Ovary (tissue), 9 donors: Measurements from ENCODE around the gene PADI1. TPM values are rescaled to one million over a fixed set of nuclear protein-coding genes. Genes with fewer than 3 reads are reported as not detected.

Source experiments
- DNase-seq, 5 donors: peaks; one replicate each; pipeline ENCODE4 v3.0.0-alpha.2; 2019 to 2020
- H3K27ac ChIP-seq, 2 donors: fragments of 200-600 bp; one replicate each; pipeline versions ENCODE4 v1.5.1 to v1.8.0; 2019 to 2022
- H3K27me3 ChIP-seq: fragments of 200-600 bp; one replicate; pipeline ENCODE4 v1.8.0; 2022
- H3K36me3 ChIP-seq: fragments of 200-600 bp; sonication (generic); one replicate; pipeline ENCODE4 v1.5.1; 2019
- H3K4me1 ChIP-seq: one replicate; pipeline ENCODE4 v1.8.1; 2013; ENCODE audit warnings: mild to moderate bottlenecking, moderate library complexity; ENCODE audit not compliant: insufficient read depth
- H3K4me3 ChIP-seq: fragments of 200-600 bp; sonication (generic); one replicate; pipeline ENCODE4 v1.5.1; 2017
- H3K9me3 ChIP-seq, 2 donors: fragments of 200-600 bp in 1 of 2; sonication (generic) in 1 of 2; one replicate each; pipeline versions ENCODE4 v1.5.1 to v1.8.1; 2013 to 2019; ENCODE audit warnings: mild to moderate bottlenecking in 1 of 2, moderate library complexity in 1 of 2
- CTCF ChIP-seq, 3 donors: fragments of 450-650 bp in 2 of 3; fragments of 200-600 bp in 1 of 3; IDR thresholded peaks; one replicate each; pipeline versions ENCODE4 v1.5.1 to v1.8.0; 2016 to 2022; ENCODE audit warnings: antibody characterized with exemption in 3 of 3, mild to moderate bottlenecking in 1 of 3
- EP300 ChIP-seq: sonication (generic); formaldehyde crosslinking; IDR thresholded peaks from one replicate; pipeline ENCODE4 v1.6.1; 2017; ENCODE audit warnings: antibody characterized with exemption
- POLR2A ChIP-seq: fragments of 450-650 bp; IDR thresholded peaks from one replicate; pipeline ENCODE4 v1.6.1; 2017; ENCODE audit warnings: antibody characterized with exemption, mild to moderate bottlenecking, moderate library complexity
- WGBS, 3 donors: extraction: QIAGEN DNeasy Blood & Tissue Kit in 1 of 3; methylation state at CpG; one replicate each; pipeline versions ENCODE4 v1.1.5 to v1.1.7; 2013 to 2017; 5-methylcytosine and 5-hydroxymethylcytosine counted together
- intact Hi-C, 4 donors: fragments of 100-400 bp; cut with DNase I; formaldehyde crosslinking; loops; one replicate each; pipeline versions ENCODE4 v1.11.0 to v1.15.1; 2022 to 2023
- polyA plus RNA-seq, 2 donors: library from polyadenylated mRNA; stranded (reverse); fragments of 200-250 nt in 1 of 2; fragments of 350-450 nt in 1 of 2; fragmentation: Illumina TruSeq in 1 of 2; extraction: RNeasy Lipid Tissue Mini Kit (QIAGEN cat#74804) in 1 of 2; gene quantifications; one replicate each; pipeline ENCODE4 v1.2.3, GENCODE V29; 2013 to 2014
- total RNA-seq, 7 donors: library from RNA; depleted of rRNA in 2 of 7; stranded (reverse); fragments of >200 nt in 2 of 7; fragmentation: NEBNext Ultra II Directional in 3 of 7; extraction: Animal tissue kit (Norgen Biotek cat#: 25700) in 3 of 7; gene quantifications; one replicate each; pipeline versions ENCODE4 v1.1.0 to v1.2.4, GENCODE V29; 2016 to 2023
- donor health status: DM: no; HTN: no; CAD: no; lungs with moderate emphysema.
- donor health status: DM: no; HTN: no; CAD: no.
- donor health status: Bipolar disorder and iron deficiency.
- donor health status: DM: yes; HTN: yes; CAD: no.
- donor health status: DM: no; HTN: no; CAD: no.
- donor health status: DM: yes; HTN: yes; CAD: no.

Gene PADI1
- total and polyA plus RNA-seq, 9 donors, result 0.07 TPM; not detected in 8

GRCh38 chr1:17265950-17266349 lies 61.0 kb downstream of the PADI1 start:
- TF ChIP-seq POLR2A (no peak), EP300 (no peak), CTCF (IDR thresholded peaks at IDR 0.05) (no peak)
- Histone ChIP-seq H3K4me1 (no peaks in the 10 kb centered on the region), H3K36me3 (no peaks in the 10 kb centered on the region), H3K4me3 (no peak overlapping the region), H3K9me3 (no peaks in the 10 kb centered on the region), H3K27me3 (no peaks in the 10 kb centered on the region), H3K27ac (no peak overlapping the region)
- WGBS, 3 donors, result 94 to 95% (median 95%) methylated on average over 4 of the region's 4 CpGs
- intact Hi-C loops, result no loop called here
- DNase-seq, result no peak

- intact Hi-C loops, result no loop called here
- Histone ChIP-seq H3K27me3 (no peaks in the 10 kb centered on the region), H3K36me3 (no peaks in the 10 kb centered on the region), H3K4me3 (no peak overlapping the region), H3K9me3 (no peaks in the 10 kb centered on the region), H3K4me1 (no peaks in the 10 kb centered on the region), H3K27ac (no peak overlapping the region)
- DNase-seq, result no peak
- no peak for TF ChIP-seq CTCF (IDR thresholded peaks at IDR 0.05)
- no peak for TF ChIP-seq EP300
- TF ChIP-seq POLR2A, result no peak
- 90 to 91% (median 91%) methylated on average over 23 of the region's 23 CpGs for WGBS, 3 donors
Measured at GRCh38 chr1:17270891-17271765, 66.2 kb downstream of the PADI1 start.

GRCh38 chr1:17272066-17272465 lies 67.1 kb downstream of the PADI1 start:
- no peak overlapping the region for H3K27ac ChIP-seq
- TF ChIP-seq CTCF (IDR thresholded peaks at IDR 0.05) (no peak), EP300 (no peak), POLR2A (no peak)
- no peak for DNase-seq
- H3K36me3 ChIP-seq, result no peaks in the 10 kb centered on the region
- no peak overlapping the region for H3K4me3 ChIP-seq
- H3K9me3 ChIP-seq, result no peaks in the 10 kb centered on the region
- WGBS, 3 donors, result 85 to 89% (median 85%) methylated on average over 6 of the region's 6 CpGs
- no peaks in the 10 kb centered on the region for H3K27me3 ChIP-seq
- intact Hi-C loops, result no loop called here
- no peaks in the 10 kb centered on the region for H3K4me1 ChIP-seq

- WGBS, 3 donors, result 78 to 87% (median 84%) methylated on average over 4 of the region's 4 CpGs
- Histone ChIP-seq H3K4me3 (no peak overlapping the region), H3K9me3 (no peaks in the 10 kb centered on the region), H3K4me1 (no peaks in the 10 kb centered on the region), H3K36me3 (no peaks in the 10 kb centered on the region), H3K27ac (no peak overlapping the region), H3K27me3 (no peaks in the 10 kb centered on the region)
- intact Hi-C loops, result no loop called here
- no peak for DNase-seq
- no peak for TF ChIP-seq EP300
- no peak for TF ChIP-seq POLR2A
- TF ChIP-seq CTCF (IDR thresholded peaks at IDR 0.05), result no peak
Measured at GRCh38 chr1:17272646-17273045, 67.7 kb downstream of the PADI1 start.
